A673 (cell line): Measurements from ENCODE around the gene SVOPL.

Source experiments
- EZH2 ChIP-seq: fragments of 200-600 bp; sonication (generic); IDR thresholded peaks from 2 replicates; pipeline ENCODE4 v1.6.1; 2017; ENCODE audit warnings: borderline replicate concordance, low read depth, mild to moderate bottlenecking, mixed read lengths, antibody characterized with exemption, low read length; ENCODE audit not compliant: poor library complexity, severe bottlenecking
- TF ChIP-seq, protein P1 (sequence below): fragments of 300-800, 200-600 bp; sonication (generic); conservative IDR thresholded peaks from 2 replicates; pipeline ENCODE4 v1.5.1; 2017; ENCODE audit warnings: low read depth, mild to moderate bottlenecking, antibody characterized with exemption, low read length, moderate library complexity, mixed read lengths

DNA sequence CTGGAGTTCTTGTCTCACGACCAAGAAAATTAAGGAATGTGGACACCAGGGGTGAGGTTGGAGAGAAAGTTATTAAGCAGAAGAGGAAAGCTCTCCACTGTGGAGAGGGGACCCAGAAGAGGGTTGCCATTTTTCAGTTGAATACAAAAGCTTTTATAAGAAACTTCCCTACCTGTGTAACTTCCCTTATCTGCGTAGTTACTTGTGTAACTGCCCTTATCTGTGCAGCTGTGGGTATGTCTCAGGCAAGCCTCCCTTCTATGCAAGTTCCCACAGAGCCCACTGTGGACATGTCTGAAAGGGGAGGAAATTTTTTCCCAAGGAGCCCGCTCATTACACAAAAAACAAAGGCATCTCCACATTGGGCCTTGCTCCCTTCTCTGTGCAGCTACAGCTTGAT lies 94.9 kb downstream of the SVOPL start:
- TF ChIP-seq, protein P1, sequence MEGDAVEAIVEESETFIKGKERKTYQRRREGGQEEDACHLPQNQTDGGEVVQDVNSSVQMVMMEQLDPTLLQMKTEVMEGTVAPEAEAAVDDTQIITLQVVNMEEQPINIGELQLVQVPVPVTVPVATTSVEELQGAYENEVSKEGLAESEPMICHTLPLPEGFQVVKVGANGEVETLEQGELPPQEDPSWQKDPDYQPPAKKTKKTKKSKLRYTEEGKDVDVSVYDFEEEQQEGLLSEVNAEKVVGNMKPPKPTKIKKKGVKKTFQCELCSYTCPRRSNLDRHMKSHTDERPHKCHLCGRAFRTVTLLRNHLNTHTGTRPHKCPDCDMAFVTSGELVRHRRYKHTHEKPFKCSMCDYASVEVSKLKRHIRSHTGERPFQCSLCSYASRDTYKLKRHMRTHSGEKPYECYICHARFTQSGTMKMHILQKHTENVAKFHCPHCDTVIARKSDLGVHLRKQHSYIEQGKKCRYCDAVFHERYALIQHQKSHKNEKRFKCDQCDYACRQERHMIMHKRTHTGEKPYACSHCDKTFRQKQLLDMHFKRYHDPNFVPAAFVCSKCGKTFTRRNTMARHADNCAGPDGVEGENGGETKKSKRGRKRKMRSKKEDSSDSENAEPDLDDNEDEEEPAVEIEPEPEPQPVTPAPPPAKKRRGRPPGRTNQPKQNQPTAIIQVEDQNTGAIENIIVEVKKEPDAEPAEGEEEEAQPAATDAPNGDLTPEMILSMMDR: no peak
- TF ChIP-seq EZH2: no peak
